Measurements from ENCODE around the gene MESD. TPM values are rescaled to one million over a fixed set of nuclear protein-coding genes. Genes with fewer than 3 reads are reported as not detected.

The MESD gene
- total RNA-seq, 2 experiments from 2014 or later: 20.0 to 20.5 TPM

DNA sequence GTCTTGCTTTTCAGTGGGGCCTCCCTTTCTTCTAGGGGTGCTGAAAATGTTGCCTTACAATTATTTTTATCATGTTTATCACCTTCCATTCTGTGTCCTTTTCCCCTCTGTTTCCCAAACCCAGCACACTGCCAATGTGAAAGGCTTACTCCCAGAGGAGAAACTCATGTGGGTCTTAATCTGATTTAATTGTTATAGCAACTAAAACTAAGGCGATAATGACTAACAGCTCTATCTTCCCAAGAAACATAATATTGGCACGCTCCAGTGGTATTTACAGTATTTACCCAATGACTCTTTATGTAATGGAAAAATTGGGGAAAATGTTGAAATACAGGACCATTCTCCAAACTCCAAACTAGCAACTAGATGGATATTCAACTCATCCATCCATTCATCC is 58.4 kb downstream of the MESD start:
- no peak for DNase-seq
- CTCF ChIA-PET: no interaction called here
- Mint-ChIP-seq H3K4me1 (ENCODE audit: low read depth) (no peaks in the 10 kb centered on the region), H3K9me3 (no peaks in the 10 kb centered on the region), H3K27me3 (no peaks in the 10 kb centered on the region), H3K36me3 (peaks cover 4% of the 10 kb centered on the region), H3K4me3 (no peak overlapping the region), H3K27ac (no peak overlapping the region)
- POLR2A ChIA-PET: no interaction called here
- intact Hi-C loops (cut with micrococcal nuclease): no loop called here

DNA sequence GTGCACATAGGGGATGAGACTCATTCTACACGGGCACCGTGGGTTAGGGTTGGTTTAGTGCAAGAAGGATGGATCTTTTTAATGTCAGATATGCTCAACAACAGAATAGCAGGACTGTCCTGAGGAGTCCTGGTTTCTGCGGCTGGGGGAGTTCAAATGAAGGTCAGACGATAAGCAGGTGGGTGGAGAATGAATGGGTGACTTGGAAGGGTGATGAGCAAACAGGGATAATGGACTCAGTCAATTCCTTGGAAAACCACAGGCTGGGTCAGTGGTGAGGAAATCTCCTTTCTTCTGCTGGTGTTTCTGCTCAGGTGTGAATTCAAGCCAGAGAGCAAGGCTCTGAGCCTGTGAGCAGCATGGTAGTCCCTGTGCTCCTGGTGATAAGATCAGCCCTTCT is 59.9 kb downstream of the MESD start:
- H3K4me1 Mint-ChIP-seq (ENCODE audit: low read depth): no peaks in the 10 kb centered on the region
- intact Hi-C loops (cut with micrococcal nuclease): no loop called here
- POLR2A ChIA-PET: no interaction called here
- H3K36me3 Mint-ChIP-seq: peaks cover 4% of the 10 kb centered on the region
- DNase-seq: no peak
- no peaks in the 10 kb centered on the region for H3K9me3 Mint-ChIP-seq
- H3K27ac Mint-ChIP-seq: no peak overlapping the region
- no peak overlapping the region for H3K4me3 Mint-ChIP-seq
- CTCF ChIA-PET: no interaction called here
- no peaks in the 10 kb centered on the region for H3K27me3 Mint-ChIP-seq

DNA sequence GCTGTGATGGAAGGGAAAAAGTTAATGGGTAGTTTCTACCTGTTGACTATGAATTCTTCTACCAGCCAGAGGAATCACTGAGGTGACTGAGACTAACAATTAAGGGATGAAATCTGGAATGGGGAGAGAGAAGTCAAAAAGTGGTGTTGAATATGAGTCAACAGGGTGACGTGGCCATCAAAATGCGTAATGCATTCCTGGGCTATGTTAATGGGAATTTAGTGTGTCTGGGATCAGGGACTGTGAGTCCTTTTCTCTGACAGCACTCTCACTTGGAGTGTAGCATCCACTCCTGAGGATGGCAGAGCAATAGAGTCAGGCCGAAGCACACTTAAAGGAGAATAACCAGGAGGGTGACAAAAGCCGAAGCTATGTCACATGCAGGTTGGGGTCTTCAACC is 60.4 kb downstream of the MESD start:
- Mint-ChIP-seq H3K4me3 (no peak overlapping the region), H3K4me1 (ENCODE audit: low read depth) (no peaks in the 10 kb centered on the region), H3K27me3 (no peaks in the 10 kb centered on the region), H3K27ac (no peak overlapping the region), H3K9me3 (no peaks in the 10 kb centered on the region), H3K36me3 (peaks cover 4% of the 10 kb centered on the region)
- intact Hi-C loops (cut with micrococcal nuclease): no loop called here
- DNase-seq: no peak
- ChIA-PET CTCF (no interaction called here), POLR2A (no interaction called here)

GRCh38 chr15:80926126-80926525 is 63.5 kb downstream of the MESD start:
- POLR2A ChIA-PET: no interaction called here

GRCh38 chr15:80925597-80926059 is 64.0 kb downstream of the MESD start:
- Mint-ChIP-seq H3K4me3 (no peak overlapping the region), H3K4me1 (ENCODE audit: low read depth) (peaks cover 16% of the 10 kb centered on the region), H3K36me3 (peaks cover 4% of the 10 kb centered on the region), H3K9me3 (no peaks in the 10 kb centered on the region), H3K27ac (no peak overlapping the region), H3K27me3 (no peaks in the 10 kb centered on the region)
- CTCF ChIA-PET: no interaction called here
- POLR2A ChIA-PET: no interaction called here
- intact Hi-C loops (cut with micrococcal nuclease): no loop called here
- no peak for DNase-seq

More at GRCh38 chr15:80926126-80926525, 63.5 kb downstream of the MESD start:
- Mint-ChIP-seq H3K27ac (no peak overlapping the region), H3K9me3 (no peaks in the 10 kb centered on the region), H3K27me3 (no peaks in the 10 kb centered on the region), H3K4me3 (no peak overlapping the region), H3K4me1 (ENCODE audit: low read depth) (peaks cover 11% of the 10 kb centered on the region), H3K36me3 (peaks cover 4% of the 10 kb centered on the region)
- CTCF ChIA-PET: no interaction called here
- intact Hi-C loops (cut with micrococcal nuclease): no loop called here
- DNase-seq: no peak

GRCh38 chr15:80924278-80924677 is 65.3 kb downstream of the MESD start:
- ChIA-PET POLR2A (no interaction called here), CTCF (interaction anchor here (0.6 kb wide), 1 partner anchor 414 kb away, joined by 3 read pairs; no protein-coding TSS in a partner anchor)
- intact Hi-C loops (cut with micrococcal nuclease): no loop called here
- no peaks in the 10 kb centered on the region for H3K9me3 Mint-ChIP-seq
- H3K27ac Mint-ChIP-seq: no peak overlapping the region
- H3K4me3 Mint-ChIP-seq: no peak overlapping the region
- H3K36me3 Mint-ChIP-seq: no peaks in the 10 kb centered on the region
- DNase-seq: no peak
- no peaks in the 10 kb centered on the region for H3K27me3 Mint-ChIP-seq
- H3K4me1 Mint-ChIP-seq (ENCODE audit: low read depth): peaks cover 23% of the 10 kb centered on the region

DNA sequence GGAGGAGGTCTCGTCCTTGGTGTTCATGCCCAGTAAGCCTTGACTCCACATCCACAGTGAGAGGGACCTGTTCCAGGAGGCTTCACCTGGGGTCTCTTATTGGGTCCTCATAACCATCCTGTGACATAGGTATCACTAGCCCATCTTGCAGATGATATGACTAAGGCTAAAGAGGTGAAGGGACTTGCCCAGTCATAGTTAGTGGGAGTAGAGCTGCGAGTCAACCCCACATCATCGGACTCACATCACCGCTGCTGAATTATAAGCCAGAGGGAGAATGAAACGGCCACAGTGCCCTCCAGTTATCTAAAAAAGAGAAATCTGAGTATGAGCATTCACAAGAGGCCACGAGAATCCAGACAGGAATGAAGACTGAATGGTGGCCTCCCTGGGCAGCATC is 66.0 kb downstream of the MESD start:
- no peak overlapping the region for H3K27ac Mint-ChIP-seq
- intact Hi-C loops (cut with micrococcal nuclease): no loop called here
- no peaks in the 10 kb centered on the region for H3K9me3 Mint-ChIP-seq
- no peak for DNase-seq
- no peak overlapping the region for H3K4me3 Mint-ChIP-seq
- ChIA-PET CTCF (no interaction called here), POLR2A (no interaction called here)
- H3K27me3 Mint-ChIP-seq: no peaks in the 10 kb centered on the region
- H3K4me1 Mint-ChIP-seq (ENCODE audit: low read depth): peaks cover 23% of the 10 kb centered on the region
- no peaks in the 10 kb centered on the region for H3K36me3 Mint-ChIP-seq

GRCh38 chr15:80921736-80922410 is 67.7 kb downstream of the MESD start:
- H3K4me3 Mint-ChIP-seq: no peak overlapping the region
- no peak for DNase-seq
- CTCF ChIA-PET: interaction anchor here (1.4 to 1.5 kb wide), 2 partner anchors 13 to 48 kb away, joined by 3 to 5 read pairs; no protein-coding TSS in a partner anchor
- H3K9me3 Mint-ChIP-seq: no peaks in the 10 kb centered on the region
- intact Hi-C loops (cut with micrococcal nuclease): no loop called here
- H3K27me3 Mint-ChIP-seq: no peaks in the 10 kb centered on the region
- no peak overlapping the region for H3K27ac Mint-ChIP-seq
- H3K36me3 Mint-ChIP-seq: no peaks in the 10 kb centered on the region
- H3K4me1 Mint-ChIP-seq (ENCODE audit: low read depth): peaks cover 23% of the 10 kb centered on the region
- POLR2A ChIA-PET: no interaction called here

GRCh38 chr15:80920271-80920699 is 69.3 kb downstream of the MESD start:
- Mint-ChIP-seq H3K4me1 (ENCODE audit: low read depth) (peaks cover 23% of the 10 kb centered on the region), H3K4me3 (no peak overlapping the region), H3K27me3 (no peaks in the 10 kb centered on the region), H3K9me3 (no peaks in the 10 kb centered on the region), H3K36me3 (no peaks in the 10 kb centered on the region), H3K27ac (no peak overlapping the region)
- ChIA-PET POLR2A (no interaction called here), CTCF (no interaction called here)
- peak; percentile 58 for DNase-seq
- intact Hi-C loops (cut with micrococcal nuclease): no loop called here

GRCh38 chr15:80918196-80918783 is 71.3 kb downstream of the MESD start:
- Mint-ChIP-seq H3K27me3 (no peaks in the 10 kb centered on the region), H3K9me3 (no peaks in the 10 kb centered on the region), H3K27ac (no peak overlapping the region), H3K4me1 (ENCODE audit: low read depth) (peaks cover 23% of the 10 kb centered on the region), H3K4me3 (no peak overlapping the region), H3K36me3 (no peaks in the 10 kb centered on the region)
- CTCF ChIA-PET: no interaction called here
- intact Hi-C loops (cut with micrococcal nuclease): no loop called here
- no peak for DNase-seq
- POLR2A ChIA-PET: no interaction called here

GRCh38 chr15:80916056-80916455 is 73.6 kb downstream of the MESD start:
- H3K9me3 Mint-ChIP-seq: no peaks in the 10 kb centered on the region
- CTCF ChIA-PET: interaction anchor here (0.7 to 2.1 kb wide), 2 partner anchors 139 to 350 kb away, joined by 3 to 5 read pairs; no protein-coding TSS in a partner anchor
- no peak overlapping the region for H3K27ac Mint-ChIP-seq
- no peak overlapping the region for H3K4me3 Mint-ChIP-seq
- DNase-seq: no peak
- POLR2A ChIA-PET: no interaction called here
- no peaks in the 10 kb centered on the region for H3K27me3 Mint-ChIP-seq
- H3K4me1 Mint-ChIP-seq (ENCODE audit: low read depth): peaks cover 11% of the 10 kb centered on the region
- intact Hi-C loops (cut with micrococcal nuclease): no loop called here
- H3K36me3 Mint-ChIP-seq: no peaks in the 10 kb centered on the region

- no peak for DNase-seq
- Mint-ChIP-seq H3K4me1 (ENCODE audit: low read depth) (peaks cover 5% of the 10 kb centered on the region), H3K27ac (no peak overlapping the region), H3K9me3 (no peaks in the 10 kb centered on the region), H3K36me3 (peaks cover 6% of the 10 kb centered on the region), H3K27me3 (no peaks in the 10 kb centered on the region), H3K4me3 (no peak overlapping the region)
- intact Hi-C loops (cut with micrococcal nuclease): no loop called here
- POLR2A ChIA-PET: no interaction called here
- CTCF ChIA-PET: interaction anchor here (1.2 kb wide), 1 partner anchor 55 kb away, joined by 3 read pairs; no protein-coding TSS in a partner anchor
Measured at GRCh38 chr15:80915472-80915871, 74.1 kb downstream of the MESD start.

- Mint-ChIP-seq H3K27ac (no peak overlapping the region), H3K36me3 (peaks cover 18% of the 10 kb centered on the region), H3K4me1 (ENCODE audit: low read depth) (no peaks in the 10 kb centered on the region), H3K27me3 (no peaks in the 10 kb centered on the region), H3K9me3 (peaks cover 4% of the 10 kb centered on the region), H3K4me3 (no peak overlapping the region)
- ChIA-PET CTCF (no interaction called here), POLR2A (no interaction called here)
- no peak for DNase-seq
- intact Hi-C loops (cut with micrococcal nuclease): no loop called here
Measured at GRCh38 chr15:80913541-80913940, 76.1 kb downstream of the MESD start.
